Measurements from ENCODE around the gene BCR.

Gene BCR

GRCh38 chr22:23177197-23177596, 3.1 kb upstream of the BCR start:
- DNase-seq = no peak

- peak; percentile 19 to 39 (median 29) for DNase-seq
Measured at GRCh38 chr22:23178512-23179254, 1.6 kb upstream of the BCR start.

- DNase-seq = no peak
Measured at GRCh38 chr22:23179381-23180299, 669 bp upstream of the BCR start.

- DNase-seq = no peak
Measured at GRCh38 chr22:23180893-23181720, 798 bp downstream of the BCR start.

GRCh38 chr22:23181721-23182308, 1.5 kb downstream of the BCR start:
- no peak for DNase-seq

- no peak for DNase-seq
Measured at GRCh38 chr22:23182309-23183060, 2.2 kb downstream of the BCR start.

GRCh38 chr22:23183061-23183698, 2.9 kb downstream of the BCR start:
- DNase-seq = no peak

- no peak for DNase-seq
Measured at GRCh38 chr22:23184100-23184763, 3.9 kb downstream of the BCR start.

GRCh38 chr22:23184764-23185113, 4.4 kb downstream of the BCR start:
- no peak for DNase-seq

- DNase-seq = no peak
Measured at GRCh38 chr22:23187211-23187610, 6.9 kb downstream of the BCR start.

GRCh38 chr22:23187871-23188700, 7.8 kb downstream of the BCR start:
- DNase-seq = no peak

- DNase-seq = no peak
Measured at GRCh38 chr22:23190526-23190925, 10.2 kb downstream of the BCR start.

GRCh38 chr22:23192133-23192532, 11.8 kb downstream of the BCR start:
- no peak for DNase-seq

GRCh38 chr22:23192558-23192957, 12.2 kb downstream of the BCR start:
- no peak for DNase-seq

GRCh38 chr22:23193196-23193827, 13.0 kb downstream of the BCR start:
- no peak for DNase-seq

- no peak for DNase-seq
Measured at GRCh38 chr22:23193882-23194281, 13.6 kb downstream of the BCR start.

- DNase-seq = no peak
Measured at GRCh38 chr22:23196165-23196564, 15.9 kb downstream of the BCR start.

GRCh38 chr22:23197836-23198235, 17.5 kb downstream of the BCR start:
- DNase-seq = no peak

- no peak for DNase-seq
Measured at GRCh38 chr22:23199159-23199558, 18.9 kb downstream of the BCR start.

- no peak for DNase-seq
Measured at GRCh38 chr22:23200898-23201297, 20.6 kb downstream of the BCR start.

Data from activated CD4-positive, CD25-positive, alpha-beta regulatory T cell (primary cell).